ENCODE results near the gene MTMR12. TPM values are rescaled to one million over a fixed set of nuclear protein-coding genes. Genes with fewer than 3 reads are reported as not detected.

MTMR12 gene
- total RNA-seq, 6 experiments from 2014 or later: 20.7 to 26.0 (median 22.4) TPM

DNA sequence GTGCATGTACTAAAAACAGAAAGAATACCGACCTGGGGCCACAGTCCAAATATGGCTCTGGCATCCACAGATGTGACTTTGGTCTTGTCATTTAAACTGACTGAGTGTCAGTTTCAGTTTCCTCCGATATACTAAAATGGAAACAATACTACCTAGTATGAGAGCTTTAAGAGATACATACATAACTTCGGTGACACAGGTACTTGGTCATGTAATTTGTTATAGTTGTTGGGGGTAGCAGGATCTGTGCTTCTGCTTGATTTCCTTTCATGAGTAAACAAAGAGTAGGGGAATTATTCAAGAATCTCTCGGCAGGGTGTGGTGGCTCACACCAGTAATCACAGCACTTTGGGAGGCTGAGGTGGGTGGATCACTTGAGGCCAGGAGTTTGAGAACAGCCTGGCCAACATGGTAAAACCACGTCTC is 32.1 kb downstream of the MTMR12 start:
- Mint-ChIP-seq H3K4me1 (ENCODE audit: low read depth) (peaks cover 53% of the 10 kb centered on the region), H3K27ac (no peak overlapping the region), H3K36me3 (ENCODE audit: low read depth) (peaks cover 11% of the 10 kb centered on the region; the same call in 1 of the 2 replicates), H3K9me3 (no peaks in the 10 kb centered on the region), H3K27me3 (ENCODE audit: insufficient read depth) (peaks cover 2% of the 10 kb centered on the region), H3K4me3 (no peak overlapping the region)
- TF ChIP-seq, protein P1, sequence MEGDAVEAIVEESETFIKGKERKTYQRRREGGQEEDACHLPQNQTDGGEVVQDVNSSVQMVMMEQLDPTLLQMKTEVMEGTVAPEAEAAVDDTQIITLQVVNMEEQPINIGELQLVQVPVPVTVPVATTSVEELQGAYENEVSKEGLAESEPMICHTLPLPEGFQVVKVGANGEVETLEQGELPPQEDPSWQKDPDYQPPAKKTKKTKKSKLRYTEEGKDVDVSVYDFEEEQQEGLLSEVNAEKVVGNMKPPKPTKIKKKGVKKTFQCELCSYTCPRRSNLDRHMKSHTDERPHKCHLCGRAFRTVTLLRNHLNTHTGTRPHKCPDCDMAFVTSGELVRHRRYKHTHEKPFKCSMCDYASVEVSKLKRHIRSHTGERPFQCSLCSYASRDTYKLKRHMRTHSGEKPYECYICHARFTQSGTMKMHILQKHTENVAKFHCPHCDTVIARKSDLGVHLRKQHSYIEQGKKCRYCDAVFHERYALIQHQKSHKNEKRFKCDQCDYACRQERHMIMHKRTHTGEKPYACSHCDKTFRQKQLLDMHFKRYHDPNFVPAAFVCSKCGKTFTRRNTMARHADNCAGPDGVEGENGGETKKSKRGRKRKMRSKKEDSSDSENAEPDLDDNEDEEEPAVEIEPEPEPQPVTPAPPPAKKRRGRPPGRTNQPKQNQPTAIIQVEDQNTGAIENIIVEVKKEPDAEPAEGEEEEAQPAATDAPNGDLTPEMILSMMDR (IDR thresholded peaks at IDR 0.05): no peak
- DNase-seq: no peak

GRCh38 chr5:32279786-32280185 is 33.0 kb downstream of the MTMR12 start:
- no peak for DNase-seq
- Mint-ChIP-seq H3K4me3 (no peak overlapping the region), H3K4me1 (ENCODE audit: low read depth) (peaks cover 61% of the 10 kb centered on the region), H3K9me3 (no peaks in the 10 kb centered on the region), H3K27me3 (ENCODE audit: insufficient read depth) (peaks cover 2% of the 10 kb centered on the region), H3K36me3 (ENCODE audit: low read depth) (peaks cover 12% of the 10 kb centered on the region; the same call in 1 of the 2 replicates), H3K27ac (no peak overlapping the region)
- TF ChIP-seq, protein P1 (IDR thresholded peaks at IDR 0.05): no peak

- peaks cover 61% of the 10 kb centered on the region for H3K4me1 Mint-ChIP-seq (ENCODE audit: low read depth)
- no peak for DNase-seq
- H3K36me3 Mint-ChIP-seq (ENCODE audit: low read depth): peaks cover 12% of the 10 kb centered on the region; the same call in 1 of the 2 replicates
- H3K4me3 Mint-ChIP-seq: no peak overlapping the region
- H3K27me3 Mint-ChIP-seq (ENCODE audit: insufficient read depth): peaks cover 2% of the 10 kb centered on the region
- H3K27ac Mint-ChIP-seq: no peak overlapping the region
- TF ChIP-seq, protein P1 (IDR thresholded peaks at IDR 0.05): no peak
- no peaks in the 10 kb centered on the region for H3K9me3 Mint-ChIP-seq
Measured at GRCh38 chr5:32279223-32279622, 33.5 kb downstream of the MTMR12 start.

DNA sequence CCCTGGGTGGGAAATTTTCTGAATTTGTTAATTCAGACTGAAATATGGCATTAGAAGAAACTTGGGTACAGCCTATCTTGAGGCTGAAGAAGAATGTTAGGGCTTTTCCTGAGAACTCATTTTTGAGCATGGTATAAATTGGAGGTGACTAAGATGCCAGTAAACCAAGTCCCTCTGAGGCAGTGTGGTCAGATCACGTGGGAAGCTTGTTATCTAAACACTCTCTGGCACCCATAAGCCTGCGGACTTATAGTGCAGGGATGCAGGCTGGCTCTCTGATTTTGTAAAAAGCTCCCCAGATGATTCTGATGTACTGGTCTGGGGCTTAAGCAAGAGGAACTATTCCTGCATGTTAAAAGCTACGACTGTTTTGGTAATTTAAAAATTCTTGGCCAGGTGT is 34.3 kb downstream of the MTMR12 start:
- DNase-seq: peak; percentile 74
- TF ChIP-seq, protein P1 (IDR thresholded peaks at IDR 0.05): no peak
- Mint-ChIP-seq H3K36me3 (ENCODE audit: low read depth) (peaks cover 16% of the 10 kb centered on the region), H3K27ac (peak overlapping the region; percentile 67), H3K4me3 (0 out of 2 replicates have a peak overlapping the region, but pooled peaks have one; percentile 2), H3K4me1 (ENCODE audit: low read depth) (peaks cover 61% of the 10 kb centered on the region), H3K9me3 (no peaks in the 10 kb centered on the region), H3K27me3 (ENCODE audit: insufficient read depth) (no peaks in the 10 kb centered on the region; the same call in 1 of the 2 replicates)

- Mint-ChIP-seq H3K4me1 (ENCODE audit: low read depth) (peaks cover 59% of the 10 kb centered on the region), H3K27me3 (ENCODE audit: insufficient read depth) (no peaks in the 10 kb centered on the region; the same call in 1 of the 2 replicates), H3K27ac (peak overlapping the region; percentile 67), H3K4me3 (0 out of 2 replicates have a peak overlapping the region, but pooled peaks have one; percentile 2), H3K36me3 (ENCODE audit: low read depth) (peaks cover 16% of the 10 kb centered on the region), H3K9me3 (no peaks in the 10 kb centered on the region)
- no peak for DNase-seq
- TF ChIP-seq, protein P1 (IDR thresholded peaks at IDR 0.05): no peak
Measured at GRCh38 chr5:32277798-32278197, 34.9 kb downstream of the MTMR12 start.
